OCI-LY1 (cell line): ENCODE results near the gene TTC13.

ENCODE experiments used
- H2AFZ ChIP-seq: fragments of 200-600 bp; sonication (generic), shearing (Covaris generic); 2 replicates; pipeline ENCODE4 v1.6.0; 2014; ENCODE audit warnings: antibody characterized with exemption, mild to moderate bottlenecking, low read length
- H3F3A ChIP-seq: fragments of 200-600 bp; sonication (generic), shearing (Covaris generic); 2 replicates; pipeline ENCODE4 v1.6.0; 2014; ENCODE audit warnings: mild to moderate bottlenecking, antibody characterized with exemption, low read length, moderate library complexity; ENCODE audit not compliant: insufficient read depth
- H3K27ac ChIP-seq: fragments of 200-600 bp; sonication (generic); 2 replicates; pipeline ENCODE4 v1.5.1; 2014; ENCODE audit warnings: low read length, mixed run types, mild to moderate bottlenecking, low read depth; ENCODE audit not compliant: poor library complexity, severe bottlenecking
- H3K27me3 ChIP-seq: fragments of 200-600 bp; sonication (generic); 2 replicates; pipeline ENCODE4 v1.6.0; 2014; ENCODE audit warnings: antibody characterized with exemption, mild to moderate bottlenecking, low read length, moderate library complexity; ENCODE audit not compliant: insufficient read depth
- H3K36me3 ChIP-seq: fragments of 200-600 bp; sonication (generic); 2 replicates; pipeline ENCODE4 v1.6.1; 2014; ENCODE audit warnings: mild to moderate bottlenecking, antibody characterized with exemption, low read length, moderate library complexity, mixed read lengths; ENCODE audit not compliant: insufficient read depth
- H3K4me1 ChIP-seq: fragments of 200-600 bp; sonication (generic); 2 replicates; pipeline ENCODE4 v1.5.1; 2014; ENCODE audit warnings: mild to moderate bottlenecking, low read length, moderate library complexity; ENCODE audit not compliant: insufficient read depth, severe bottlenecking
- H3K4me2 ChIP-seq: fragments of 200-600 bp; sonication (generic), shearing (Covaris generic); 2 replicates; pipeline ENCODE4 v1.6.1; 2014; ENCODE audit warnings: low read length
- H3K4me3 ChIP-seq: fragments of 200-600 bp; sonication (generic); 2 replicates; pipeline ENCODE4 v1.5.1; 2014; ENCODE audit warnings: low read length, low read depth, mild to moderate bottlenecking, mixed read lengths; ENCODE audit not compliant: poor library complexity, severe bottlenecking
- H3K79me2 ChIP-seq: fragments of 200-600 bp; shearing (Covaris generic); 2 replicates; pipeline ENCODE4 v1.6.1; 2016; ENCODE audit warnings: mixed run types, low read length, mixed read lengths; ENCODE audit not compliant: insufficient read depth
- H3K9ac ChIP-seq: fragments of 200-600 bp; sonication (generic), shearing (Covaris generic); 2 replicates; pipeline ENCODE4 v1.6.1; 2014; ENCODE audit warnings: mild to moderate bottlenecking, low read length, mixed read lengths
- H3K9me2 ChIP-seq: fragments of 200-600 bp; sonication (generic), shearing (Covaris generic); 2 replicates; pipeline ENCODE4 v1.6.1; 2014; ENCODE audit warnings: low read depth, mild to moderate bottlenecking, low read length, mixed read lengths
- H3K9me3 ChIP-seq: fragments of 200-600 bp; shearing (Covaris generic); 2 replicates; pipeline ENCODE4 v1.6.1; 2014; ENCODE audit warnings: low read length, mixed read lengths
- H4K20me1 ChIP-seq: fragments of 200-600 bp; sonication (generic), shearing (Covaris generic); 2 replicates; pipeline ENCODE4 v1.6.0; 2016; ENCODE audit warnings: mild to moderate bottlenecking, low read length; ENCODE audit not compliant: insufficient read depth
- CTCF ChIP-seq: fragments of 200-600 bp; sonication (generic), shearing (Covaris generic); IDR thresholded peaks from 2 replicates; pipeline ENCODE4 v1.5.1; 2017; ENCODE audit warnings: mild to moderate bottlenecking, antibody characterized with exemption, low read length, moderate library complexity, mixed read lengths
- EZH2 ChIP-seq: fragments of 200-600 bp; sonication (generic), shearing (Covaris generic); IDR thresholded peaks from 2 replicates; pipeline ENCODE4 v1.8.0; 2017; ENCODE audit warnings: borderline replicate concordance, mixed run types, mild to moderate bottlenecking, antibody characterized with exemption, low read length, moderate library complexity, mixed read lengths

Gene TTC13

DNA sequence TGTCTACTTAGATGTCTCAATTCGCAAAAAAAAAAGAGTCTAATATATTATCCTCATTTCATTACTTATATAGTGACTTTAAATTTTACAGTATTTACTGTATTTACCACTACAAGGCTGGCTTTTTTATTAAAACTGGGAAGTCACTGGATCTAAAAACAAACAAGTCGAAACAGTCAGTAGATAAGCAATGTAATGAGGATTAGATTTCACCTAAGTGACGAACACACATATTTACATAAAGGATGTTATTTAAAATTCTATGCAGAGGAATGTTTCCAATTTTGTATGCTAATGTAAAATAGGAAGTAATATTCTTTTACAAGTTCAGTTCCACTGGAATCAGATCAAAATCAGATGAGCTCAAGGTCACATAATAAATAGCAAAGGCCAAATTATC is 28.3 kb downstream of the TTC13 start:
- Histone ChIP-seq H3K9me2 (no peaks in the 10 kb centered on the region), H3K27me3 (no peaks in the 10 kb centered on the region), H3K36me3 (peaks cover 30% of the 10 kb centered on the region; the same call in 1 of the 2 replicates), H3K4me1 (peaks cover 7% of the 10 kb centered on the region), H4K20me1 (no peaks in the 10 kb centered on the region), H2AFZ (no peak overlapping the region), H3K4me2 (no peak overlapping the region), H3K4me3 (no peak overlapping the region), H3K9me3 (no peaks in the 10 kb centered on the region), H3K79me2 (no peaks in the 10 kb centered on the region), H3K27ac (no peak overlapping the region), H3K9ac (no peak overlapping the region), H3F3A (no peaks in the 10 kb centered on the region)
- TF ChIP-seq EZH2 (no peak), CTCF (no peak)

- H3K4me3 ChIP-seq, result no peak overlapping the region
- no peaks in the 10 kb centered on the region for H3K27me3 ChIP-seq
- H2AFZ ChIP-seq, result no peak overlapping the region
- H3K79me2 ChIP-seq, result no peaks in the 10 kb centered on the region
- peaks cover 7% of the 10 kb centered on the region for H3K4me1 ChIP-seq
- H3K9ac ChIP-seq, result no peak overlapping the region
- H3K36me3 ChIP-seq, result peaks cover 25% of the 10 kb centered on the region; the same call in 1 of the 2 replicates
- TF ChIP-seq EZH2 (no peak), CTCF (no peak)
- no peak overlapping the region for H3K4me2 ChIP-seq
- no peak overlapping the region for H3K27ac ChIP-seq
- H3K9me2 ChIP-seq, result no peaks in the 10 kb centered on the region
- no peaks in the 10 kb centered on the region for H4K20me1 ChIP-seq
- no peaks in the 10 kb centered on the region for H3F3A ChIP-seq
- H3K9me3 ChIP-seq, result no peaks in the 10 kb centered on the region
Observed at GRCh38 chr1:230948903-230949302, 29.8 kb downstream of the TTC13 start.

GRCh38 chr1:230948301-230948700 is 30.4 kb downstream of the TTC13 start:
- Histone ChIP-seq H3K4me1 (peaks cover 7% of the 10 kb centered on the region), H3K4me2 (no peak overlapping the region), H2AFZ (no peak overlapping the region), H3K27ac (no peak overlapping the region), H3K9me2 (no peaks in the 10 kb centered on the region), H3K4me3 (no peak overlapping the region), H3K27me3 (no peaks in the 10 kb centered on the region), H3K9me3 (no peaks in the 10 kb centered on the region), H4K20me1 (no peaks in the 10 kb centered on the region), H3F3A (no peaks in the 10 kb centered on the region), H3K79me2 (no peaks in the 10 kb centered on the region), H3K36me3 (peaks cover 25% of the 10 kb centered on the region), H3K9ac (no peak overlapping the region)
- no peak for TF ChIP-seq EZH2
- TF ChIP-seq CTCF, result no peak
